ENCODE data around the gene IRF2BP2.

Gene IRF2BP2

GRCh38 chr1:234629026-234629425 is 19.0 kb upstream of the IRF2BP2 start:
- H3K27me3 ChIP-seq (replicated peaks; ENCODE audit: insufficient read depth, low read length), result no peaks in the 10 kb centered on the region
- H3K36me3 ChIP-seq (replicated peaks; ENCODE audit: insufficient read depth, low read length), result no peaks in the 10 kb centered on the region
- H4K20me1 ChIP-seq (ENCODE audit: insufficient read depth, low read length), result no peaks in the 10 kb centered on the region
- TF ChIP-seq CTCF (IDR thresholded peaks at IDR 0.05; ENCODE audit: low read length) (no peak), EZH2phosphoT487 (IDR thresholded peaks at IDR 0.05; ENCODE audit: low read length) (no peak), EZH2 (optimal IDR thresholded peaks at IDR 0.05; ENCODE audit: low read depth, low read length) (no peak)
- no peaks in the 10 kb centered on the region for H3K9me2 ChIP-seq (replicated peaks; ENCODE audit: insufficient read depth, low read length)
- no peak overlapping the region for H3K9ac ChIP-seq (ENCODE audit: low read length)
- H2AFZ ChIP-seq (ENCODE audit: low read length), result no peak overlapping the region
- no peaks in the 10 kb centered on the region for H3K79me2 ChIP-seq (ENCODE audit: low read length)
- no peaks in the 10 kb centered on the region for H3F3A ChIP-seq (ENCODE audit: insufficient read depth, low read length)
- H3K4me1 ChIP-seq (ENCODE audit: low read length), result no peaks in the 10 kb centered on the region
- no peak overlapping the region for H3K27ac ChIP-seq (ENCODE audit: low read length)
- no peak overlapping the region for H3K4me2 ChIP-seq (ENCODE audit: low read depth, low read length)
- no peak overlapping the region for H3K4me3 ChIP-seq (ENCODE audit: low read length)
- no peak for DNase-seq
- no peaks in the 10 kb centered on the region for H3K9me3 ChIP-seq (replicated peaks; ENCODE audit: insufficient read depth, low read length)

GRCh38 chr1:234628089-234628488 is 18.1 kb upstream of the IRF2BP2 start:
- no peak overlapping the region for H2AFZ ChIP-seq (ENCODE audit: low read length)
- H3K4me2 ChIP-seq (ENCODE audit: low read depth, low read length), result no peak overlapping the region
- H3K4me3 ChIP-seq (ENCODE audit: low read length), result no peak overlapping the region
- H3K27ac ChIP-seq (ENCODE audit: low read length), result no peak overlapping the region
- no peaks in the 10 kb centered on the region for H3K9me3 ChIP-seq (replicated peaks; ENCODE audit: insufficient read depth, low read length)
- H3K79me2 ChIP-seq (ENCODE audit: low read length), result no peaks in the 10 kb centered on the region
- no peaks in the 10 kb centered on the region for H3K27me3 ChIP-seq (replicated peaks; ENCODE audit: insufficient read depth, low read length)
- H4K20me1 ChIP-seq (ENCODE audit: insufficient read depth, low read length), result no peaks in the 10 kb centered on the region
- H3K9me2 ChIP-seq (replicated peaks; ENCODE audit: insufficient read depth, low read length), result no peaks in the 10 kb centered on the region
- no peak for TF ChIP-seq EZH2 (optimal IDR thresholded peaks at IDR 0.05; ENCODE audit: low read depth, low read length)
- TF ChIP-seq CTCF (IDR thresholded peaks at IDR 0.05; ENCODE audit: low read length), result no peak
- TF ChIP-seq EZH2phosphoT487 (IDR thresholded peaks at IDR 0.05; ENCODE audit: low read length), result no peak
- H3K4me1 ChIP-seq (ENCODE audit: low read length), result no peaks in the 10 kb centered on the region
- H3K36me3 ChIP-seq (replicated peaks; ENCODE audit: insufficient read depth, low read length), result no peaks in the 10 kb centered on the region
- DNase-seq, result no peak
- no peak overlapping the region for H3K9ac ChIP-seq (ENCODE audit: low read length)
- no peaks in the 10 kb centered on the region for H3F3A ChIP-seq (ENCODE audit: insufficient read depth, low read length)

GRCh38 chr1:234627009-234627950 is 17.3 kb upstream of the IRF2BP2 start:
- Histone ChIP-seq H2AFZ (ENCODE audit: low read length) (no peak overlapping the region), H3K9me3 (replicated peaks; ENCODE audit: insufficient read depth, low read length) (no peaks in the 10 kb centered on the region), H3K9ac (ENCODE audit: low read length) (no peak overlapping the region), H3K4me3 (ENCODE audit: low read length) (no peak overlapping the region), H3K4me1 (ENCODE audit: low read length) (no peaks in the 10 kb centered on the region), H3K9me2 (replicated peaks; ENCODE audit: insufficient read depth, low read length) (no peaks in the 10 kb centered on the region), H3K27ac (ENCODE audit: low read length) (no peak overlapping the region), H3F3A (ENCODE audit: insufficient read depth, low read length) (no peaks in the 10 kb centered on the region), H3K27me3 (replicated peaks; ENCODE audit: insufficient read depth, low read length) (no peaks in the 10 kb centered on the region), H3K36me3 (replicated peaks; ENCODE audit: insufficient read depth, low read length) (no peaks in the 10 kb centered on the region), H3K79me2 (ENCODE audit: low read length) (no peaks in the 10 kb centered on the region), H3K4me2 (ENCODE audit: low read depth, low read length) (no peak overlapping the region), H4K20me1 (ENCODE audit: insufficient read depth, low read length) (no peaks in the 10 kb centered on the region)
- DNase-seq, result no peak
- TF ChIP-seq EZH2 (optimal IDR thresholded peaks at IDR 0.05; ENCODE audit: low read depth, low read length), result no peak
- no peak for TF ChIP-seq CTCF (IDR thresholded peaks at IDR 0.05; ENCODE audit: low read length)
- no peak for TF ChIP-seq EZH2phosphoT487 (IDR thresholded peaks at IDR 0.05; ENCODE audit: low read length)
